ENCODE results near the gene NIPSNAP3A. TPM values are rescaled to one million over a fixed set of nuclear protein-coding genes. Genes with fewer than 3 reads are reported as not detected.

NIPSNAP3A gene
- total RNA-seq, 1 experiment from 2014 or later = 7.2 TPM

DNA sequence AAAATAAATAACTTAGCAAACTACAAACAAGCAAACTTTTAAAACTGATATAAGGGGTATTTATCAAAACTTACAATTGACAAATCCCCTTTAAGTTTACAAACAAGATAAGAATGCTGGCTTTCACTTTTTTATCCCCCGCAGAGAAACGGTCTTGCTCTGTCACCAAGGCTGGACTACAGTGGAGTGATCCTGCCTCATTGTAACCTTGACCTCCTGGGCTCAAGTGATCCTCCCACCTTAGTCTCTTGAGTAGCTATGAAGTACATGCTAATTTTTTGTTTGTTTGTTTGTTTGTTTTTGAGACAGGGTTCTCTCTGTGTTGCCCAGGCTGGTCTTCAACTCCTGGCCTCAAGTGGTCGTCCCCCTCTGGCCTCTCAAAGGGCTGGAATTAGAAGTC is 9.0 kb upstream of the NIPSNAP3A start (continued):
- TF ChIP-seq, protein P1, sequence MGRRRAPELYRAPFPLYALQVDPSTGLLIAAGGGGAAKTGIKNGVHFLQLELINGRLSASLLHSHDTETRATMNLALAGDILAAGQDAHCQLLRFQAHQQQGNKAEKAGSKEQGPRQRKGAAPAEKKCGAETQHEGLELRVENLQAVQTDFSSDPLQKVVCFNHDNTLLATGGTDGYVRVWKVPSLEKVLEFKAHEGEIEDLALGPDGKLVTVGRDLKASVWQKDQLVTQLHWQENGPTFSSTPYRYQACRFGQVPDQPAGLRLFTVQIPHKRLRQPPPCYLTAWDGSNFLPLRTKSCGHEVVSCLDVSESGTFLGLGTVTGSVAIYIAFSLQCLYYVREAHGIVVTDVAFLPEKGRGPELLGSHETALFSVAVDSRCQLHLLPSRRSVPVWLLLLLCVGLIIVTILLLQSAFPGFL (CRISPR knock-in tag; IDR thresholded peaks at IDR 0.05; ENCODE audit: borderline replicate concordance) = no peak
- no peak for TF ChIP-seq ZBTB43 (CRISPR knock-in tag; IDR thresholded peaks at IDR 0.05)
- no peak for TF ChIP-seq ZNF425 (CRISPR knock-in tag; conservative IDR thresholded peaks at IDR 0.05)
- TF ChIP-seq HMGA2 (CRISPR knock-in tag; IDR thresholded peaks at IDR 0.05) = no peak
- no peak for TF ChIP-seq PRRX2 (CRISPR knock-in tag; IDR thresholded peaks at IDR 0.05)
- TF ChIP-seq ATF3 (CRISPR knock-in tag; conservative IDR thresholded peaks at IDR 0.05) = no peak
- no peak for TF ChIP-seq ERG (CRISPR knock-in tag; IDR thresholded peaks at IDR 0.05)
- no peak for TF ChIP-seq ZNF263 (CRISPR knock-in tag; IDR thresholded peaks at IDR 0.05; ENCODE audit: low read depth)
- TF ChIP-seq RELA (CRISPR knock-in tag; IDR thresholded peaks at IDR 0.05; ENCODE audit: borderline replicate concordance) = no peak

- ATAC-seq = no peak
- CTCF ChIA-PET = no interaction called here
- H3K27ac Mint-ChIP-seq = no peak overlapping the region
- H3K4me1 Mint-ChIP-seq = peaks cover 5% of the 10 kb centered on the region
- H3K36me3 Mint-ChIP-seq = no peaks in the 10 kb centered on the region
- no peak overlapping the region for H3K4me3 Mint-ChIP-seq
- DNase-seq (ENCODE audit: low spot score) = no peak
- H3K27me3 Mint-ChIP-seq (ENCODE audit: low read depth) = no peaks in the 10 kb centered on the region
- POLR2A ChIA-PET = no interaction called here
- no peaks in the 10 kb centered on the region for H3K9me3 Mint-ChIP-seq
- no peak for TF ChIP-seq E2F5 (CRISPR knock-in tag; IDR thresholded peaks at IDR 0.05)
- no peak for TF ChIP-seq SP1 (CRISPR knock-in tag; conservative IDR thresholded peaks at IDR 0.05)
- TF ChIP-seq ZNF396 (CRISPR knock-in tag; IDR thresholded peaks at IDR 0.05; ENCODE audit: borderline replicate concordance) = no peak
- TF ChIP-seq RORB (CRISPR knock-in tag; IDR thresholded peaks at IDR 0.05) = no peak
- TF ChIP-seq SOX15 (CRISPR knock-in tag; IDR thresholded peaks at IDR 0.05) = no peak
- TF ChIP-seq MXD4 (CRISPR knock-in tag; IDR thresholded peaks at IDR 0.05; ENCODE audit: borderline replicate concordance) = no peak
- TF ChIP-seq NFATC4 (CRISPR knock-in tag; IDR thresholded peaks at IDR 0.05) = no peak
- TF ChIP-seq ATF3 (CRISPR knock-in tag; conservative IDR thresholded peaks at IDR 0.05) = no peak
- TF ChIP-seq HMGA2 (CRISPR knock-in tag; IDR thresholded peaks at IDR 0.05) = no peak
- TF ChIP-seq ZNF423 (CRISPR knock-in tag; IDR thresholded peaks at IDR 0.05) = no peak
- no peak for TF ChIP-seq TCF7 (CRISPR knock-in tag; IDR thresholded peaks at IDR 0.05; ENCODE audit: low read depth)
- TF ChIP-seq, protein P2, sequence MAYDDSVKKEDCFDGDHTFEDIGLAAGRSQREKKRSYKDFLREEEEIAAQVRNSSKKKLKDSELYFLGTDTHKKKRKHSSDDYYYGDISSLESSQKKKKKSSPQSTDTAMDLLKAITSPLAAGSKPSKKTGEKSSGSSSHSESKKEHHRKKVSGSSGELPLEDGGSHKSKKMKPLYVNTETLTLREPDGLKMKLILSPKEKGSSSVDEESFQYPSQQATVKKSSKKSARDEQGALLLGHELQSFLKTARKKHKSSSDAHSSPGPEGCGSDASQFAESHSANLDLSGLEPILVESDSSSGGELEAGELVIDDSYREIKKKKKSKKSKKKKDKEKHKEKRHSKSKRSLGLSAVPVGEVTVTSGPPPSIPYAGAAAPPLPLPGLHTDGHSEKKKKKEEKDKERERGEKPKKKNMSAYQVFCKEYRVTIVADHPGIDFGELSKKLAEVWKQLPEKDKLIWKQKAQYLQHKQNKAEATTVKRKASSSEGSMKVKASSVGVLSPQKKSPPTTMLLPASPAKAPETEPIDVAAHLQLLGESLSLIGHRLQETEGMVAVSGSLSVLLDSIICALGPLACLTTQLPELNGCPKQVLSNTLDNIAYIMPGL (CRISPR knock-in tag; IDR thresholded peaks at IDR 0.05) = no peak
- TF ChIP-seq ZNF425 (CRISPR knock-in tag; conservative IDR thresholded peaks at IDR 0.05) = no peak
- no peak for TF ChIP-seq PRRX2 (CRISPR knock-in tag; IDR thresholded peaks at IDR 0.05)
- TF ChIP-seq FOXP4 (CRISPR knock-in tag; IDR thresholded peaks at IDR 0.05) = no peak
- no peak for TF ChIP-seq ATF1 (CRISPR knock-in tag; IDR thresholded peaks at IDR 0.05)
- TF ChIP-seq NFYB (CRISPR knock-in tag; conservative IDR thresholded peaks at IDR 0.05; ENCODE audit: low read depth) = no peak
- no peak for TF ChIP-seq JUN (CRISPR knock-in tag; IDR thresholded peaks at IDR 0.05)
These were observed 6.9 kb upstream of the NIPSNAP3A start for GRCh38 chr9:104740621-104741020.

Measured in WTC11 (cell line).